HL-60 (cell line): Measurements from ENCODE around the gene PIK3R5.

Source experiments
- CTCF ChIP-seq: IDR thresholded peaks from one replicate; pipeline ENCODE4 v1.5.1; 2011; ENCODE audit warnings: low read length, control low read depth, inconsistent platforms; ENCODE audit not compliant: insufficient read depth
- POLR2AphosphoS5 ChIP-seq: IDR thresholded peaks from 2 replicates; pipeline ENCODE4 v1.6.1; 2012; ENCODE audit warnings: low read depth
- REST ChIP-seq: IDR thresholded peaks from 2 replicates; pipeline ENCODE4 v1.6.1; 2012; ENCODE audit warnings: low read depth; ENCODE audit not compliant: insufficient replicate concordance
- SPI1 ChIP-seq: IDR thresholded peaks from 2 replicates; pipeline ENCODE4 v1.6.1; 2012; ENCODE audit warnings: low read depth, mild to moderate bottlenecking, borderline replicate concordance

- TF ChIP-seq POLR2AphosphoS5: no peak
- TF ChIP-seq CTCF: no peak
- no peak for TF ChIP-seq SPI1
- TF ChIP-seq REST: no peak
Measured at GRCh38 chr17:8869114-8869815, 96.2 kb downstream of the PIK3R5 start.
